ENCODE measurements around the gene WDR37.
A peak's percentile ranks its signal among the peaks of the same experiment; 100 is the strongest.

Gene WDR37

GRCh38 chr10:1068380-1069361 lies 12.5 kb downstream of the WDR37 start:
- DNase-seq (ENCODE audit: low read depth): no peak
- TF ChIP-seq CTCF (conservative IDR thresholded peaks at IDR 0.05; ENCODE audit: low read depth, low read length): no peak
- H3K4me3 ChIP-seq (ENCODE audit: low read depth, low read length): no peak overlapping the region

GRCh38 chr10:1070919-1071318 lies 14.7 kb downstream of the WDR37 start:
- DNase-seq (ENCODE audit: low read depth): peak; percentile 44
- TF ChIP-seq CTCF (conservative IDR thresholded peaks at IDR 0.05; ENCODE audit: low read depth, low read length): no peak
- no peak overlapping the region for H3K4me3 ChIP-seq (ENCODE audit: low read depth, low read length)

GRCh38 chr10:1074052-1074747 lies 18.0 kb downstream of the WDR37 start:
- DNase-seq (ENCODE audit: low read depth): no peak
- peak; percentile 41 for TF ChIP-seq CTCF (conservative IDR thresholded peaks at IDR 0.05; ENCODE audit: low read depth, low read length)
- no peak overlapping the region for H3K4me3 ChIP-seq (ENCODE audit: low read depth, low read length)

GRCh38 chr10:1074748-1075308 lies 18.6 kb downstream of the WDR37 start:
- peak; percentile 49 for TF ChIP-seq CTCF (conservative IDR thresholded peaks at IDR 0.05; ENCODE audit: low read depth, low read length)
- DNase-seq (ENCODE audit: low read depth): peak; percentile 42
- no peak overlapping the region for H3K4me3 ChIP-seq (ENCODE audit: low read depth, low read length)

- H3K4me3 ChIP-seq (ENCODE audit: low read depth, low read length): no peak overlapping the region
- DNase-seq (ENCODE audit: low read depth): no peak
- TF ChIP-seq CTCF (conservative IDR thresholded peaks at IDR 0.05; ENCODE audit: low read depth, low read length): no peak
Measured at GRCh38 chr10:1078668-1079067, 22.5 kb downstream of the WDR37 start.

- H3K4me3 ChIP-seq (ENCODE audit: low read depth, low read length): no peak overlapping the region
- DNase-seq (ENCODE audit: low read depth): no peak
- TF ChIP-seq CTCF (conservative IDR thresholded peaks at IDR 0.05; ENCODE audit: low read depth, low read length): no peak
Measured at GRCh38 chr10:1083581-1083980, 27.4 kb downstream of the WDR37 start.
